Body of pancreas (tissue), 4 donors: Measurements from ENCODE around the gene CDC5L.

ENCODE experiments used
- POLR2A ChIP-seq, 3 donors: fragments of 450-650 bp; IDR thresholded peaks; one replicate each; pipeline ENCODE4 v1.6.1; 2016; ENCODE audit warnings: antibody characterized with exemption in 3 of 3, mild to moderate bottlenecking in 2 of 3
- TF ChIP-seq, protein P1 (sequence below), 7 experiments: fragments of 450-650 bp in 4 of 7; fragments of 200-600 bp in 3 of 7; sonication (generic) in 3 of 7; IDR thresholded peaks; one replicate each; pipeline ENCODE4 v1.5.1; 2016 to 2019; ENCODE audit warnings: antibody characterized with exemption in 7 of 7

DNA sequence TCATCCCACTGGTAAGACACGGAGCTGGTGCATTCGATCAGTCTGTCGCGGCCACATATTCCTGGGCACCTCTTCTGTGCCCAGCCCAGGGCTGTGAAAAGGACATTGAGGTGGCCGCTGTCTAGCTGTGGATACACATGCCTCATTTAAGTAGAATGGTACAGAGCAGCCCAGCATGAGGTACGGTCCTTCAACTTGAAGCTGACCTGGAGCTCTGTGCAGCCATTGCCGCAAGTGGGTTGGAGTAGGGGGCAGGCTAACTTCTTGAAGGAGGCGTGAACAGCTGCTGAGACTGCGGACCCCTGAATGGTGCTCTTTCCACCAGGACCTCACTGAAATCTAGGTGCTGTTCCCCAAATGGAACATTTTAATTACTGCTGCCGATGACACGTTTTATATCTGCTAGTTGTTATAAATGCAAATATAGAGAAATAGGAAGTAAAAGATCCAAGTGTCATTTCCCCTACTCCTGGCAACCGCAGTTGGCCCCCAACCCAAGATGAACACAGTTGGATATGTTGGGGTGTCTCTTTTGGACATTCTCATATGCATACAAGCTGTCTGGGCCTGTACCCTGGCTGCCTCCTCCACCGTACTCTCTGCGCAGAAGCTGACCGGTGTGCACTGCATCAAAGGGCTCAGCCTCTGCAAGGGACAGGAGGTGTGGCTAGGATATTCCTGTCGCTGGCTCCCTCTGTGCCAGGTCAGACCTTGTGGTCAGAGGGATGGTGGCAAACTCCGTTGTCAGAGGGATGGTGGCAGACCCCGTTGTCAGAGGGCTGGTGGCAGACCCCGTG, 86.1 kb downstream of the CDC5L start:
- TF ChIP-seq, protein P1, sequence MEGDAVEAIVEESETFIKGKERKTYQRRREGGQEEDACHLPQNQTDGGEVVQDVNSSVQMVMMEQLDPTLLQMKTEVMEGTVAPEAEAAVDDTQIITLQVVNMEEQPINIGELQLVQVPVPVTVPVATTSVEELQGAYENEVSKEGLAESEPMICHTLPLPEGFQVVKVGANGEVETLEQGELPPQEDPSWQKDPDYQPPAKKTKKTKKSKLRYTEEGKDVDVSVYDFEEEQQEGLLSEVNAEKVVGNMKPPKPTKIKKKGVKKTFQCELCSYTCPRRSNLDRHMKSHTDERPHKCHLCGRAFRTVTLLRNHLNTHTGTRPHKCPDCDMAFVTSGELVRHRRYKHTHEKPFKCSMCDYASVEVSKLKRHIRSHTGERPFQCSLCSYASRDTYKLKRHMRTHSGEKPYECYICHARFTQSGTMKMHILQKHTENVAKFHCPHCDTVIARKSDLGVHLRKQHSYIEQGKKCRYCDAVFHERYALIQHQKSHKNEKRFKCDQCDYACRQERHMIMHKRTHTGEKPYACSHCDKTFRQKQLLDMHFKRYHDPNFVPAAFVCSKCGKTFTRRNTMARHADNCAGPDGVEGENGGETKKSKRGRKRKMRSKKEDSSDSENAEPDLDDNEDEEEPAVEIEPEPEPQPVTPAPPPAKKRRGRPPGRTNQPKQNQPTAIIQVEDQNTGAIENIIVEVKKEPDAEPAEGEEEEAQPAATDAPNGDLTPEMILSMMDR (IDR thresholded peaks at IDR 0.05) = no peak
- TF ChIP-seq POLR2A (IDR thresholded peaks at IDR 0.05) = no peak
